Measurements from ENCODE around the gene TAP1. TPM values are rescaled to one million over a fixed set of nuclear protein-coding genes. Genes with fewer than 3 reads are reported as not detected.

The TAP1 gene
- total RNA-seq, 2 experiments from 2014 or later: 319 to 328 TPM

- ATAC-seq (no peak), DNase-seq (no peak)
- ChIA-PET CTCF (interaction anchor here (1.0 to 1.4 kb wide), 2 partner anchors 65 to 181 kb away, joined by 3 read pairs; no protein-coding TSS in a partner anchor), POLR2A (no interaction called here)
- peaks cover 5% of the 10 kb centered on the region for H3K36me3 Mint-ChIP-seq (ENCODE audit: low read depth)
- no peak overlapping the region for H3K4me3 Mint-ChIP-seq
- peaks cover 12% of the 10 kb centered on the region for H3K4me1 Mint-ChIP-seq (ENCODE audit: low read depth)
- H3K27me3 Mint-ChIP-seq (ENCODE audit: low read depth): peaks cover 65% of the 10 kb centered on the region
- H3K9me3 Mint-ChIP-seq (ENCODE audit: insufficient read depth): peaks cover 5% of the 10 kb centered on the region
- H3K27ac Mint-ChIP-seq: no peak overlapping the region
These were observed 50.1 kb downstream of the TAP1 start for GRCh38 chr6:32803416-32803815.

DNA sequence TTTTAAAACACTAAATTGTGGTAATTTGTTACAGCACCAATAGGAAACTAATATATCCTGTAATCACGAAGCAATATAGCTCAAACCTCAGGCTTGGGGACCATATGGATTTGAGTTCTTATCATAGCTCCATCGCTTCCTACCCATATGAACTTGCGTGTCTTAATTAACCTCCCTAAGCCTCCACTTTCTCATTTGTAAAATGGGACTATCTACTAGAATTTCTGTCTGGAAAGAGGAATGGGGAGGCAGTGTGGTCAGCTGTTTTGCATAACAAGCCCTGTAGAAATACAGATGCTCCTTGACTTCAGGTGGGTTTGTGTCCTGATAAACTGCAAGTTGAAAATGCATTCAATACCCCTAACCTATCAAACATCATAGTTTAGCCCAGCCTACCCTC lies 53.8 kb downstream of the TAP1 start:
- Mint-ChIP-seq H3K9me3 (ENCODE audit: insufficient read depth) (peaks cover 5% of the 10 kb centered on the region), H3K36me3 (ENCODE audit: low read depth) (peaks cover 2% of the 10 kb centered on the region), H3K27ac (no peak overlapping the region), H3K4me1 (ENCODE audit: low read depth) (peaks cover 24% of the 10 kb centered on the region), H3K27me3 (ENCODE audit: low read depth) (peaks cover 57% of the 10 kb centered on the region), H3K4me3 (no peak overlapping the region)
- DNase-seq (no peak), ATAC-seq (no peak)
- POLR2A ChIA-PET: interaction anchor here (1.5 kb wide), 1 partner anchor 20 kb away, joined by 3 read pairs; no protein-coding TSS in a partner anchor
- CTCF ChIA-PET: interaction anchor here (0.6 to 4.3 kb wide), 9 partner anchors 8 to 700 kb away, joined by 3 to 29 read pairs (median 6); partner anchors contain the start of gene TAP2

- Mint-ChIP-seq H3K9me3 (ENCODE audit: insufficient read depth) (peaks cover 5% of the 10 kb centered on the region), H3K4me1 (ENCODE audit: low read depth) (peaks cover 29% of the 10 kb centered on the region), H3K27ac (no peak overlapping the region), H3K27me3 (ENCODE audit: low read depth) (peaks cover 51% of the 10 kb centered on the region), H3K4me3 (no peak overlapping the region), H3K36me3 (ENCODE audit: low read depth) (peaks cover 2% of the 10 kb centered on the region)
- no peak for DNase-seq
- POLR2A ChIA-PET: interaction anchor here (0.6 to 1.5 kb wide), 2 partner anchors 20 to 411 kb away, joined by 3 read pairs; no protein-coding TSS in a partner anchor
- CTCF ChIA-PET: interaction anchor here (0.7 to 4.3 kb wide), 9 partner anchors 8 to 385 kb away, joined by 3 to 29 read pairs (median 6); partner anchors contain the start of gene TAP2
- no peak for ATAC-seq
These were observed 54.3 kb downstream of the TAP1 start for GRCh38 chr6:32799168-32799567.

- ChIA-PET POLR2A (interaction anchor here (0.6 to 1.0 kb wide), 2 partner anchors 48 to 347 kb away, joined by 3 read pairs; no protein-coding TSS in a partner anchor), CTCF (interaction anchor here (1.0 to 4.3 kb wide), 11 partner anchors 9 to 187 kb away, joined by 3 to 29 read pairs (median 4); partner anchors contain the start of gene TAP2)
- H3K36me3 Mint-ChIP-seq (ENCODE audit: low read depth): peaks cover 2% of the 10 kb centered on the region
- ATAC-seq (peak; percentile 73), DNase-seq (peak; percentile 83)
- peaks cover 40% of the 10 kb centered on the region for H3K27me3 Mint-ChIP-seq (ENCODE audit: low read depth)
- H3K4me1 Mint-ChIP-seq (ENCODE audit: low read depth): peaks cover 37% of the 10 kb centered on the region
- H3K4me3 Mint-ChIP-seq: peak overlapping the region; percentile 57
- peaks cover 5% of the 10 kb centered on the region for H3K9me3 Mint-ChIP-seq (ENCODE audit: insufficient read depth)
- peak overlapping the region; percentile 33 for H3K27ac Mint-ChIP-seq
These were observed 56.4 kb downstream of the TAP1 start for GRCh38 chr6:32796848-32797776.

Other genes starting within 250 kb of the TAP1 start
- gene HLA-DQA1, start 216.3 kb downstream of the TAP1 start, total RNA-seq: 1 to 10 TPM; 2.7 to 3.4 TPM
- 10 to 100 TPM; 13.4 to 15.1 TPM for gene HLA-DQB1, start 187.0 kb downstream of the TAP1 start, total RNA-seq
- gene HLA-DQA2, start 112.3 kb downstream of the TAP1 start, total RNA-seq: not detected
- gene HLA-DQB2, start 90.2 kb downstream of the TAP1 start, total RNA-seq: under 1 TPM in 1 of 2 experiments, not detected in 1; 0.32 TPM
- gene HLA-DOB, start 36.7 kb downstream of the TAP1 start, total RNA-seq: 10 to 100 TPM; 15.6 to 17.0 TPM
- gene TAP2, start 15.0 kb downstream of the TAP1 start, total RNA-seq: 100 to 1,000 TPM; 145 to 159 TPM
- gene PSMB8, start 9.7 kb downstream of the TAP1 start, total RNA-seq: 100 to 1,000 TPM; 385 to 397 TPM
- 100 to 1,000 TPM; 319 to 325 TPM for gene PSMB9, start 488 bp upstream of the TAP1 start, total RNA-seq
- gene HLA-DMB, start 87.3 kb upstream of the TAP1 start, total RNA-seq: 10 to 100 TPM; 14.4 to 14.7 TPM
- gene HLA-DMA, start 99.4 kb upstream of the TAP1 start, total RNA-seq: 10 to 100 TPM; 28.6 to 30.5 TPM
- 100 to 1,000 TPM; 299 to 313 TPM for gene BRD2, start 114.9 kb upstream of the TAP1 start, total RNA-seq
- 1 to 10 TPM; 3.3 to 4.2 TPM for gene HLA-DOA, start 155.9 kb upstream of the TAP1 start, total RNA-seq
- gene HLA-DPA1, start 219.9 kb upstream of the TAP1 start, total RNA-seq: 10 to 100 TPM; 39.1 to 40.0 TPM
- 10 to 100 TPM; 21.0 to 22.8 TPM for gene HLA-DPB1, start 222.3 kb upstream of the TAP1 start, total RNA-seq